Measurements from ENCODE around the gene FZD4. TPM values are rescaled to one million over a fixed set of nuclear protein-coding genes. Genes with fewer than 3 reads are reported as not detected.

Gene FZD4
- total RNA-seq, 6 donors from 2014 or later: 24.1 to 69.2 (median 38.2) TPM

DNA sequence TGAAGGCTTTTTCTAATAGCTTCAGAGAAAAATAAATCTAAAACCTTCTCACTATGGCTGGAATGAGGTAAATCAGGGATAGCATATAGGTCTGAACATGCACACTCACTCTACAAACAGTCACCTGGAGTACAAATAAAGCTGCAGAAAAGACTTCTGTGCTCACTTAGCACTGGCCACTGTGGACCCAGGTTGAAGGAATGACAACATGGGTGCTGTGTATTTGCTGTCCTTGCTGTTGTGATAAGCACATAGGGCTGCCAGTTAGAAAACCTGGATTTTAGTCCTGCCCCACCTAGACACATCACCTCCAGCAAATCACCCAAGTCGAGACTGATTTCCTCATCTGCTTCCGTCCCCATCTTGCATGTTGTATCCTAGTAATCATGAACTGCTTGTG is 51.2 kb downstream of the FZD4 start:
- TF ChIP-seq, protein P1, sequence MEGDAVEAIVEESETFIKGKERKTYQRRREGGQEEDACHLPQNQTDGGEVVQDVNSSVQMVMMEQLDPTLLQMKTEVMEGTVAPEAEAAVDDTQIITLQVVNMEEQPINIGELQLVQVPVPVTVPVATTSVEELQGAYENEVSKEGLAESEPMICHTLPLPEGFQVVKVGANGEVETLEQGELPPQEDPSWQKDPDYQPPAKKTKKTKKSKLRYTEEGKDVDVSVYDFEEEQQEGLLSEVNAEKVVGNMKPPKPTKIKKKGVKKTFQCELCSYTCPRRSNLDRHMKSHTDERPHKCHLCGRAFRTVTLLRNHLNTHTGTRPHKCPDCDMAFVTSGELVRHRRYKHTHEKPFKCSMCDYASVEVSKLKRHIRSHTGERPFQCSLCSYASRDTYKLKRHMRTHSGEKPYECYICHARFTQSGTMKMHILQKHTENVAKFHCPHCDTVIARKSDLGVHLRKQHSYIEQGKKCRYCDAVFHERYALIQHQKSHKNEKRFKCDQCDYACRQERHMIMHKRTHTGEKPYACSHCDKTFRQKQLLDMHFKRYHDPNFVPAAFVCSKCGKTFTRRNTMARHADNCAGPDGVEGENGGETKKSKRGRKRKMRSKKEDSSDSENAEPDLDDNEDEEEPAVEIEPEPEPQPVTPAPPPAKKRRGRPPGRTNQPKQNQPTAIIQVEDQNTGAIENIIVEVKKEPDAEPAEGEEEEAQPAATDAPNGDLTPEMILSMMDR (IDR thresholded peaks at IDR 0.05): no peak
- TF ChIP-seq EP300 (IDR thresholded peaks at IDR 0.05) (no peak), POLR2AphosphoS5 (IDR thresholded peaks at IDR 0.05) (no peak), POLR2A (IDR thresholded peaks at IDR 0.05) (no peak)
- WGBS, 2 donors: 91 to 94% methylated on average over 2 of the region's 2 CpGs
- DNase-seq (no peak), ATAC-seq (ENCODE audit: low FRiP score in 2 of 2) (no peak)
- Histone ChIP-seq H3K4me3 (no peak overlapping the region), H3K27me3 (no peaks in the 10 kb centered on the region), H3K4me1 (no peaks in the 10 kb centered on the region), H3K36me3 (no peaks in the 10 kb centered on the region), H3K9me3 (no peaks in the 10 kb centered on the region), H3K27ac (no peak overlapping the region)

DNA sequence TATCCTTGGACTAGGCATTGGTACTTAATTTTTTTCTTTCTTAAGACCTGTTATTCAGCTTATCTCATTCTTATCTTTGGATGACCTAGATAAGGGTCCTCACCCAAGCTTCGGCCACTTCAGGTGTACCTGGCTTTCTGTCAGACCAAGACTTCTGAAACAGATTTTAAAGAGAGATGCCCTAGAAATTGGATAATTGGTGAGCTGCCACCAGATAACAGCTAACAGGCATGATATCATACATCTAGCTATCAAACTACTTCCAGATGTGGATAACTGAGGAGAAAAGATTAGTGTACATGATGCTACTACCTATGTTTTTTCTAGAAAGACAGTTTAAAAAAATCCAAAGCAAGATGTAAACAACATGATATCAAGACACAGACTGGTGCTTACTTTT is 52.9 kb downstream of the FZD4 start:
- WGBS, 2 donors: 79 to 82% methylated on average over 1 of the region's 1 CpG
- Histone ChIP-seq H3K4me1 (no peaks in the 10 kb centered on the region), H3K27ac (no peak overlapping the region), H3K36me3 (no peaks in the 10 kb centered on the region), H3K27me3 (no peaks in the 10 kb centered on the region), H3K4me3 (no peak overlapping the region), H3K9me3 (no peaks in the 10 kb centered on the region)
- no peak for TF ChIP-seq POLR2AphosphoS5 (IDR thresholded peaks at IDR 0.05)
- no peak for ATAC-seq (ENCODE audit: low FRiP score in 2 of 2)
- no peak for DNase-seq

DNA sequence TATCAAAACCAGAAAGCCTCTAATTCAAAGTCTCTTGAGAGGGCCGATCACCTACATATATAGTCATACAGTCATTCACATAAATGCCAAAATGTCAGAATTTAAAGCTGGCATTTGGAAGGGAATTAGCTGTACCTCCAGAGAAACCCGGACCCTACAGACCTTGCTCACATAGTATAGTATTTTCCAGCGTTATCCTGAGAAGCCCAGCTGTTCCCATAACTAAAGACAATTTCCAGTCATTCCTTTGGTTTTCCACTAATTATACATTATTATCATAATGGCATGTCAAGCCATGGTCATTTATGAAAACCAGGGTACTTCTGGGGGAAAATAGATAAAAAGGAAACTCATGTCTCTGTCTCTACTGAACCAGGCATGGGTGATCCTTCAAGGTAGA is 53.6 kb downstream of the FZD4 start:
- Histone ChIP-seq H3K4me3 (no peak overlapping the region), H3K4me1 (peaks cover 0 to 3% (median 0%) of the 10 kb centered on the region in 4 donors), H3K27ac (no peak overlapping the region), H3K27me3 (no peaks in the 10 kb centered on the region), H3K36me3 (no peaks in the 10 kb centered on the region), H3K9me3 (no peaks in the 10 kb centered on the region)
- TF ChIP-seq, protein P1 (IDR thresholded peaks at IDR 0.05): no peak
- no peak for TF ChIP-seq POLR2A (IDR thresholded peaks at IDR 0.05)
- no peak for TF ChIP-seq EP300 (IDR thresholded peaks at IDR 0.05)
- TF ChIP-seq POLR2AphosphoS5 (IDR thresholded peaks at IDR 0.05): no peak
- WGBS, 2 donors: 93 to 98% methylated on average over 3 of the region's 3 CpGs
- DNase-seq (no peak), ATAC-seq (ENCODE audit: low FRiP score in 2 of 2) (no peak)

DNA sequence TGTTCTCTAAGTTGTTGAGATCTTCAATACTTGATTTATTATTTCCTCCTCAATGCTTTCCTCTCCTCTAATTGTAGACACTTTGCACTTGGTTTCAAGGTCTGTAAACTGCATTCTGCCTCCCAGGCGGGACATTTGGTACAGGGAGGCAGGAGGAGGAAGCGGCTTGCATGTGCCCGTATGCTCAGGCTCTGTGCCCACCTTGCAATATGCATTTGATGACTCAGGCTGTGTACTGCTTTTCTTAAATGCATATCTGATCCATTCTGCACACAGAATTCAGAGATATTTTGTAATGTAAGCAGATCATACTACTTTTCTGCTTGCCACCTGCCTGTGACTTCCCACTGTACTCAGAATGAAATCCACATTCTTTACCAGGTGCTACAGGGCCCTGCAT is 55.0 kb downstream of the FZD4 start:
- ATAC-seq (ENCODE audit: low FRiP score in 2 of 2) (no peak), DNase-seq (no peak)
- peaks cover 0 to 3% (median 0%) of the 10 kb centered on the region in 4 donors for H3K4me1 ChIP-seq
- H3K27me3 ChIP-seq: no peaks in the 10 kb centered on the region
- no peak overlapping the region for H3K4me3 ChIP-seq
- no peaks in the 10 kb centered on the region for H3K36me3 ChIP-seq
- H3K27ac ChIP-seq: no peak overlapping the region
- 92 to 94% methylated on average over 3 of the region's 3 CpGs for WGBS, 2 donors
- TF ChIP-seq POLR2A (IDR thresholded peaks at IDR 0.05) (no peak), EP300 (IDR thresholded peaks at IDR 0.05) (no peak), POLR2AphosphoS5 (IDR thresholded peaks at IDR 0.05) (no peak)
- TF ChIP-seq, protein P1 (IDR thresholded peaks at IDR 0.05): no peak
- H3K9me3 ChIP-seq: no peaks in the 10 kb centered on the region

DNA sequence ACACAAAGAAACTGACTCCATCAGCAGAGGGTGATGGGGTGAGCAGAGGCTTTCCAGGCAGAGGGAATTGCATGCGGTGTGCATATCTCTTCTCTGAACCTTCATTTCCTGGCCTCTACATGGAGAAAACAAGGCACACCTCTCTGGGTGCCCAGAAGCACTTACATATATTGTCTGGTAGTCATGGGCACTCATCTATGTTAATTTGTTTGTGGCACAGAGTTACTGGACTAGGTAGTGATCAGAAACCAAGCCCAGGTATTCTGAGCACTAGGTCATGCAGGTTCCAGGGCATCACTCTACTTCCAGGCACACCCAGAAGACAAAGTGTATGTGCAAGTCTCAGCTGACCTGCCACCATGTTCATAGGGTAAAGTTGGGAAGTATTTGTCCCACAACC is 56.5 kb downstream of the FZD4 start:
- H3K9me3 ChIP-seq: no peaks in the 10 kb centered on the region
- peaks cover 0 to 3% (median 0%) of the 10 kb centered on the region in 4 donors for H3K4me1 ChIP-seq
- H3K36me3 ChIP-seq: no peaks in the 10 kb centered on the region
- ATAC-seq (ENCODE audit: low FRiP score in 2 of 2) (no peak), DNase-seq (no peak)
- no peaks in the 10 kb centered on the region for H3K27me3 ChIP-seq
- H3K4me3 ChIP-seq: no peak overlapping the region
- TF ChIP-seq, protein P1 (IDR thresholded peaks at IDR 0.05): no peak
- no peak for TF ChIP-seq POLR2A (IDR thresholded peaks at IDR 0.05)
- TF ChIP-seq EP300 (IDR thresholded peaks at IDR 0.05): no peak
- no peak for TF ChIP-seq POLR2AphosphoS5 (IDR thresholded peaks at IDR 0.05)
- WGBS, 2 donors: 100% methylated on average over 1 of the region's 1 CpG
- no peak overlapping the region for H3K27ac ChIP-seq
